PC-3 (cell line): ENCODE measurements around the gene NUDT15. TPM values are rescaled to one million over a fixed set of nuclear protein-coding genes. Genes with fewer than 3 reads are reported as not detected.

Experiments
- ATAC-seq: fragments of 200-7000 bp; cut with Tn5 transposase; 2 replicates; pipeline ENCODE4 v1.9.1; 2020; ENCODE audit warnings: mild to moderate bottlenecking, moderate library complexity
- Bru-seq: library from RNA; stranded (reverse); fragments of 400-500 nt; gene quantifications from one replicate; lab custom pipeline; 2021; lab: Mats Ljungman, UMichigan
- BruChase-seq, 2 experiments: library from RNA; stranded (reverse); fragments of 400-500 nt; gene quantifications; one replicate each; lab custom pipeline; 2021; lab: Mats Ljungman, UMichigan
- BruUV-seq: library from RNA; stranded (reverse); fragments of 400-500 nt; replicated peaks from 2 replicates; lab custom pipeline; 2021; lab: Mats Ljungman, UMichigan
- CTCF ChIA-PET: fragments of 300-600 bp; sonication (Branson Sonifier 250); formaldehyde crosslinking; loops from one replicate; lab custom pipeline; 2022; ENCODE audit warnings: antibody characterized with exemption; lab: Charles Lee
- POLR2A ChIA-PET: fragments of 300-600 bp; sonication (Branson Sonifier 250); formaldehyde crosslinking; loops from one replicate; lab custom pipeline; 2022; ENCODE audit warnings: antibody characterized with exemption; ENCODE audit not compliant: unreplicated experiment; lab: Charles Lee
- DNase-seq: peaks from one replicate; pipeline ENCODE4 v3.0.0-alpha.2; 2015
- H2AFZ ChIP-seq: fragments of 300-600 bp; sonication (generic); 2 replicates; pipeline ENCODE4 v1.6.0; 2016; ENCODE audit warnings: antibody characterized with exemption, low read length
- H3F3A ChIP-seq: fragments of 300-600 bp; sonication (generic); one replicate; pipeline ENCODE4 v1.6.0; 2017; ENCODE audit warnings: antibody characterized with exemption, low read length, control low read depth, mild to moderate bottlenecking; ENCODE audit not compliant: unreplicated experiment
- H3K27ac ChIP-seq: fragments of 300-600 bp; sonication (generic); 2 replicates; pipeline ENCODE4 v1.5.1; 2016; ENCODE audit warnings: mild to moderate bottlenecking, low read length
- H3K27me3 ChIP-seq: fragments of 300-600 bp; sonication (generic); 2 replicates; pipeline ENCODE4 v1.6.1; 2016; ENCODE audit warnings: low read length, mixed read lengths
- H3K36me3 ChIP-seq: fragments of 300-600 bp; sonication (generic); 2 replicates; pipeline ENCODE4 v1.6.1; 2016; ENCODE audit warnings: low read depth, mixed run types, low read length, mixed read lengths
- H3K4me1 ChIP-seq: fragments of 300-600 bp; sonication (generic); 2 replicates; pipeline ENCODE4 v1.5.1; 2016; ENCODE audit warnings: low read length; ENCODE audit not compliant: insufficient read depth
- H3K4me2 ChIP-seq: fragments of 300-600 bp; sonication (generic); 2 replicates; pipeline ENCODE4 v1.6.0; 2016; ENCODE audit warnings: low read length
- H3K4me3 ChIP-seq: fragments of 300-600 bp; sonication (generic); 2 replicates; pipeline ENCODE4 v1.5.1; 2016; ENCODE audit warnings: mild to moderate bottlenecking, low read length, mixed read lengths
- H3K79me2 ChIP-seq: fragments of 300-600 bp; sonication (generic); 2 replicates; pipeline ENCODE4 v1.6.1; 2017; ENCODE audit warnings: low read length, mixed read lengths
- H3K9ac ChIP-seq: fragments of 300-600 bp; sonication (generic); 2 replicates; pipeline ENCODE4 v1.6.0; 2016; ENCODE audit warnings: mild to moderate bottlenecking, low read length
- H3K9me2 ChIP-seq: fragments of 300-600 bp; sonication (generic); replicated peaks from 2 replicates; pipeline ENCODE4 v1.6.1; 2016; ENCODE audit warnings: mixed run types, low read length, mixed read lengths
- H3K9me3 ChIP-seq: fragments of 300-600 bp; sonication (generic); 2 replicates; pipeline ENCODE4 v1.6.1; 2016; ENCODE audit warnings: low read length, mixed read lengths
- H4K20me1 ChIP-seq: fragments of 300-600 bp; sonication (generic); 2 replicates; pipeline ENCODE4 v1.6.1; 2016; ENCODE audit warnings: low read length, mixed read lengths
- CTCF ChIP-seq: fragments of 300-600 bp; sonication (generic); conservative IDR thresholded peaks from 2 replicates; pipeline ENCODE4 v1.5.1; 2017; ENCODE audit warnings: antibody characterized with exemption, low read depth, mild to moderate bottlenecking, low read length
- EZH2 ChIP-seq: fragments of 300-600 bp; sonication (generic); IDR thresholded peaks from one replicate; pipeline ENCODE4 v1.6.1; 2017; ENCODE audit warnings: antibody characterized with exemption, mild to moderate bottlenecking, low read length; ENCODE audit not compliant: unreplicated experiment
- EZH2phosphoT487 ChIP-seq: fragments of 300-600 bp; sonication (generic); IDR thresholded peaks from 2 replicates; pipeline ENCODE4 v1.6.1; 2018; ENCODE audit warnings: mild to moderate bottlenecking, antibody characterized with exemption, low read length, borderline replicate concordance
- intact Hi-C: fragments of 100-400 bp; cut with micrococcal nuclease; formaldehyde crosslinking; loops from 2 replicates; pipeline ENCODE4 v1.9.0; 2023
- long read RNA-seq: library from polyadenylated mRNA; unstranded; transcript quantifications from one replicate; pipeline ENCODE4 v2.0.0, GENCODE V29; 2021; ENCODE audit not compliant: unreplicated experiment
- total RNA-seq: library from RNA; depleted of rRNA; stranded (reverse); fragments of >200 nt; gene quantifications from 2 replicates; pipeline ENCODE4 v1.2.3, GENCODE V29; 2014; rRNA removed

The NUDT15 gene
- total RNA-seq (22.2 and 27.0 TPM in 2 replicates), Bru-seq, nascent RNA (percentile 78 among the genes with signal in this experiment), BruChase-seq, experiment 1, labeled RNA remaining after a 6-hour chase (percentile 91 among the genes with signal in this experiment), BruChase-seq, experiment 2, labeled RNA remaining after a 2-hour chase (percentile 67 among the genes with signal in this experiment)
- long read RNA-seq, transcript NUDT15-201 (3 exons, 2,098 nt) = major isoform, 24 of 30 reads
- long read RNA-seq, partial matches to known transcripts = 0 of 30 reads
- long read RNA-seq, other reads (novel, unspliced or antisense) = 6 of 30 reads

DNA sequence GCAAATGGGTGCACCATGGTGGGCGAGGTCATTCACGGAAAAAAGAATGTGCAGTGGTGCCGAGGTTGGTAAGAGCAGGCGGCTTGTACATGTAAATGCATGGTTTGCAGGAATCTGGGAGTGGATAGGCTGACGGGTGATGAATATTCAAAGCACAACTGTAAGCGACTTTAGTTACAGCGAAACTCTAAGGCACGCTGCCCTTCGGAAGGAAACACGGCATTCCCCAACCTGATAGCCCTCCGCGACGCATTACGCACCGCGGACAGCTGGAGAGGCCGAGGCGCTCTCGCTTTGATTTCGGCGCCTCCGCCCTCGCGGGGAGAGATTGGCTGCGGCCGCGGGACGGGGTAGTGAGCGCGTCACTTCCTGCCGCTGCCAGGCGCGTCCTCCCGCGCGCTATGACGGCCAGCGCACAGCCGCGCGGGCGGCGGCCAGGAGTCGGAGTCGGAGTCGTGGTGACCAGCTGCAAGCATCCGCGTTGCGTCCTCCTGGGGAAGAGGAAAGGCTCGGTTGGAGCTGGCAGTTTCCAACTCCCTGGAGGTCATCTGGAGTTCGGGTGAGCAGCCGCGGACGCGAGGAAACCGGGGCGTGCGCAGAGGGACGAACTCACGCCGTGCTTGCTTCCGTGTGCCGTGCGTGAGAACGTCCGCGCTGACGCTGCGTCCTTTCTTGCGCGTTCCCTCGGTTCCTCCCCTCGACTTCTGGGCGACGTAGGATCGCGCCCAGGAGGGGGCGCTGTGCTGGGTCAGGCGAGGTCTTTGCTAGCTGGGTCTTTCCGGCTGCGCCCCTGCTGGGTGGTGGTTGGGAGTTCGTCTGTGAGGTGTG is at the start of gene NUDT15:
NUDT15 (plus strand) TSS at position 381 of the 828 bp plus-strand sequence; CDS start at position 402, 21 bp downstream.
- no peaks in the 10 kb centered on the region for H3F3A ChIP-seq
- peak within 1 kb of the TSS; percentile 82 for H2AFZ ChIP-seq
- no TSS peak for BruUV-seq
- H3K9me3 ChIP-seq = no peaks in the 10 kb centered on the region
- POLR2A ChIA-PET = interaction anchor here (1.0 kb wide), 1 partner anchor 118 kb away, joined by 3 read pairs; no protein-coding TSS in a partner anchor
- H3K27me3 ChIP-seq = no peaks in the 10 kb centered on the region
- ATAC-seq (peak; percentile 94), DNase-seq (peak; percentile 92)
- peak within 1 kb of the TSS; percentile 95 for H3K27ac ChIP-seq
- peaks cover 30% of the 10 kb centered on the region for H3K4me1 ChIP-seq
- H3K9ac ChIP-seq = peak within 1 kb of the TSS; percentile 96
- H3K36me3 ChIP-seq = peaks cover 16% of the 10 kb centered on the region
- intact Hi-C loops = loop anchor here (2.0 kb wide), 1 partner anchor 29 kb away; no protein-coding TSS in a partner anchor
- peak within 1 kb of the TSS; percentile 97 for H3K4me2 ChIP-seq
- CTCF ChIA-PET = interaction anchor here (0.6 kb wide), 1 partner anchor 559 kb away, joined by 4 read pairs; no protein-coding TSS in a partner anchor
- H4K20me1 ChIP-seq = peaks cover 5% of the 10 kb centered on the region; the same call in 1 of the 2 replicates
- TF ChIP-seq EZH2 (no peak), CTCF (peak; percentile 90)
- no peaks in the 10 kb centered on the region for H3K9me2 ChIP-seq
- H3K79me2 ChIP-seq = peaks cover 32% of the 10 kb centered on the region
- peak within 1 kb of the TSS; percentile 79 for H3K4me3 ChIP-seq

DNA sequence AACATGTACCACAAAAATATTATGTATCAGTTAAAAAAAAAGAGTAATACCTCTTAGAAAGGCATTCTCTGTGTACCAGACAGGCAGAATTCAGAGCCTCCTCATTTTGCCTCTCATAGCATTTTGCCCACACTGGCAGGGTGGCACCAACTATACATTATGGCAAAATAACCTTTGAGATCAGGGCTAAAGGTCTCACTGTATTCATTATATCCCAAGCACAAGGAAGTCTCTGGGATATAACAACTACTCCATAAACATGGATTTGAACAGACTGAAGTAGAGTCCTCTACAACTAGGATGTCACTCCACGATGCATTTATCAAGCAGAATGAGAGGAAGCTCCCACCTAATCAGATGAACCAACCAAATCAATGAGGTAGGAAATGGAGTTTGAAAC is 47.1 kb upstream of the NUDT15 start:
- BruUV-seq = no TSS peak
- Histone ChIP-seq H3K9me2 (no peaks in the 10 kb centered on the region), H3K4me3 (no peak overlapping the region), H3K79me2 (peaks cover 26% of the 10 kb centered on the region; the same call in 1 of the 2 replicates), H3K36me3 (peaks cover 5% of the 10 kb centered on the region), H3K4me2 (no peak overlapping the region), H4K20me1 (no peaks in the 10 kb centered on the region), H2AFZ (no peak overlapping the region), H3K27ac (no peak overlapping the region), H3K4me1 (no peaks in the 10 kb centered on the region), H3K9ac (no peak overlapping the region), H3K27me3 (no peaks in the 10 kb centered on the region), H3F3A (no peaks in the 10 kb centered on the region), H3K9me3 (no peaks in the 10 kb centered on the region)
- ATAC-seq (no peak), DNase-seq (no peak)
- POLR2A ChIA-PET = no interaction called here
- intact Hi-C loops = no loop called here
- CTCF ChIA-PET = no interaction called here
- TF ChIP-seq CTCF (no peak), EZH2 (no peak), EZH2phosphoT487 (no peak)
